Activated CD8-positive, alpha-beta memory T cell treated with anti-CD3 and anti-CD28 coated beads for 4 hours (primary cell): ENCODE results near the gene ADCY1.

Source experiments
- DNase-seq, 2 donors: peaks; one replicate each; pipeline ENCODE4 v3.0.0-alpha.2; 2020; ENCODE audit warnings: low read depth in 2 of 2

The ADCY1 gene

DNA sequence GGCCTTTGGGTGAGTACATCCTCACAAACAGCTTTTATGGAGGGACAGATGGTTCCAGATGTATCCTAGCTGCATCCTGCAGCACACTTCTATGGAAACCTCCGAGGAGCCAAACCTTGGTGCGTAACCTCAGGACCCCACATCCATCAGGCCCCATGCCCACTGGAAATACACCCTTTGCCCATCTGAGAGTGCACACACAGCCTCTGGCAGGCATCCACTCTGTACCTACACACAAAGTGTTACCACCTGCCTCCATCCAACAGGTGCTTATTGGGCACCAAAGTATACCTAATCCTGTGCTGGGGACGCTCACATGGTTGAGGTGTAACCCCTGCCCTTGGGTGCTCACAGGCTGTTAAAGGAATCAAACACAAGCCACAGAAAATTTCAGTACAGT is 117.9 kb downstream of the ADCY1 start:
- no peak for DNase-seq

DNA sequence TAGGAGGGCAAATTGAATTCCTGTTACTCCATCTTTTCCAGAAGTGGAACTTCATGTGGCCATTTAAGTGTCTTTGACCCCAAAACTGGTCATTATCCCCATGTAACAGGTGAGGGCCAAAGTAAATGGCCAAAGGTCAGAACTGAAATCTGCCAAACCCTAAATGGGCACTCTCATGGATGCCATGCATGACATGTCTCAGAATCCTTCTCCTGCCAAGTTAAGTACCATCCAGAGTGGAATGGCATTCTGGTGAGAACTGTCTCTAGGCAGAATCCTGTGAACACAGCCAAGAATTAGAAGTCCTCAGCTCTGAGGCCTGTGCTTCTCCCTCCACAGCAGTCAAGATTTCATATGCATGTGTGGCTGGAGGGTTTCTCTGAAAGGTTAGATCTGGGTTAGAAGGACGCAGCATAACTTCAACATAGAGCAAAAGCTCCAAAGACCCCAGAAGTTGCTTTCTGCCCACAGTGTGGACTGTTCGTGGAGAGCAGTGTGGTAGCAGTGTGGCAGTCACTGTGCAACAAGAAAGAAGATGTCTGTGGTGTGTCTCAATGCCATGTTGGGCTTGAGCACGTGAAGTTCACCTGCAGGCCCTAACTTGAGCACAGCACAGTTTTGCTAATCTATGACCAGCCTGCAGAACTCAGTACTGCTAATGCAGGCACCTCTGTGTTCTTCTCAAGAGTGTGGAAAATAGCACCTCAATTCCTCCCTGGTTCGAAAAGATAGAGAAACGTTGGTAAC is 121.3 kb downstream of the ADCY1 start:
- DNase-seq = no peak

DNA sequence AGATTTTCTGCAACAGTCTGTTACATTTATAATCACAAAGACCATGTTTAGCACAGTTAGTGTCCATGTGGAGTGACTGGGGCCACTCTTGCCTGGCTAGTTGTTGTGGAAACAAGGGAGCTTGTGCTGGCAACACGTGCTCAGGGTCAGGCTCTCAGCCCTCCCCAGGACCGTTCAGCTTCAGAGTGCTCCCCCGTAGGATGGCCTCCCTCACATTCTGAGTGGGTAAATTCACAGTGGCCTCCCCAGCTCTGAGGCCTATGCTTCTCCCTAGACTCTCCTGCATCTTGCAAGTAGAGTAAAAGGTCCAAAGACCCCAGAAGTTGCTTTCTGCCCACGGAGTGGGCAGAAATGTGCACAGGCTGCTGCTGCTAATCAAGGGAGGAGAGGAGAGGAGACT is 122.3 kb downstream of the ADCY1 start:
- DNase-seq = no peak

DNA sequence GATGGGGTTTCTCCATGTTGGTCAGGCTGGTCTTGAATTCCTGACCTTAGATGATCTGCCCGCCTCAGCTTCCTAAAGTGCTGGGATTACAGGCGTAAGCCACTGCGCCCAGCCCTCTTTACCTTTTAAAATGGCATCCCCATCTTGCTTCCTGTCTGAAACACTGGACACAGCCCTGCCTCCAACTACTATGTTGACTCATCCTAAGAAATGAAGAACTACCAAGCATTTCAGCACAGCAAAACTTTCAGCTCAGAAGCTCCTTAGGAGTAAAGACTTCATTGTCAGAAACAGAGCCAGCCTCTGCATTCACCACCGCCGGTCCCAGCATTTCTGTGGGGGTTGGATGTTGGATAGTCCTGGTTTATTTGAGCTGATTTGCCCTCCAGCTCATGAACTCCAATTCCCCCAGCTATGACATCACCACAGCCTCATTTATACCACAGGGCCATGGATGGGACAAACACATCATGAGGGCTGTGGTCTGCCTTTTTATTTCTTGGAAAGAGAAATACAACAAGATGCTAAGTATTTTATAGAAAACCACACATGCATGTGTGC is 123.5 kb downstream of the ADCY1 start:
- no peak for DNase-seq

DNA sequence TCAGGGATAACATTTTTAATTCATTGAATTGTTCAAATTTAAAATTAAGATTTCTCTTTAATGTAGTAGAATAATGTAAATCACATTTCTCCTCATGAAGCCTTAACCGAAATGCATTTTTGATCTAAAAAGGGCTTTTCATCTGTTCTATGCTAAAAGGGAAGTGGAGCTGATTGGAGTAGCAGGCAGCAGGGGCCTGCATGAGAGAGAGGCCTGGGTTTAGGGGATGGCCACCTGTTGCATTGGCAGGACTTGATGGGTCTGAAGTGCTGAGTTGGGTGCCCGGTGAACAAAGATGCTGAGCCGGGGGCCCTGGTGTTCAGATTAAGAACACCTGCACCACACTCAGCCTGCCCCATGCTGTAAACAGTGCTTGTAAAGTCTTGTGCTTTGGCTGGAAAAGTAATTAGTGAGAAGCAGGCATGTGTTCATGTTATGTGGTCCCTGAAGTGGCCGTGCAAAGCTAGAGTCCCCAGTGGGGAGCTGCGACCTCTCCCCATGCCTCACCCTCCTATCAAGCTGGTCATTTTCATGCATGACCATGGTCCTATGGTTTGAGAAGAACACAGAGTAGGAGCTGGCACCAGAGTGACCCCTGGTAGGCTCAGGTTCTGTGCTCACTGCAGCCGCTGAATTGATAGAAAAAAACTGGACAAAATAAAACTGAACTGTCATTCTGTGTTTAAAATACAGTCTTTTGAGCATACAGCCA is 124.3 kb downstream of the ADCY1 start:
- DNase-seq = no peak

- no peak for DNase-seq
These were observed 124.8 kb downstream of the ADCY1 start for GRCh38 chr7:45699015-45699309.

DNA sequence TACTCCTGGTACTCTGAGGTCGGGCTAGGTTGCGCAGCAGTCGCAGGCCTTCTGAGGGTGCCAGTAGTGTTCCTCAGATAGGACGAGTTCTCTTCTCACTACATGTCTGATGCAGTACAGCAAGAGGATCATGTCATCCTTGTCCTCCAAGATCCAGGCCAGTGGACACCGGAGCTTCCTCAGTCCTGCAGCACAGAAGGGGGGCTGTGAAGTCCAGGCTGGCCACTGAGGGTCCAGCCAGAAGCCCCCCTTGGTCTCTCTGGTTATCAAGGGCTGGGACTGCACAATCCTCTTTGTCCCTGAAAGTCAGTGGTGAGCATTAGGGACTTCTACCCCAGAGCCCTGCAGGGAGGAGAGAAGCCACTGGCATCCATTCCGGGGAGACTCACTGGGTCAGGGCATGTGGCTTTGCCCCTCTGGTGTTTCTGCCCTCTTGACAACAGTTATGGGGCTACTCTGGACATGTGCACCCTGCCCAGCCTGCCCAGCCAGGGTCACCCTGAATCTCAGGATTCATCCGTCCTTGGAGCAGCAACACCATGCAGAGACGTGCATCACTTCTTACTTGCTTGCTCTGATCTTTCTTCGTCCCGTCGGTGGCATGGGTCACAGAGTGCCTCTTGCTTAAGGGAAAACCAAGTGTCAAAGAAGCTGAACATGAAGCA is 125.7 kb downstream of the ADCY1 start:
- DNase-seq = no peak

DNA sequence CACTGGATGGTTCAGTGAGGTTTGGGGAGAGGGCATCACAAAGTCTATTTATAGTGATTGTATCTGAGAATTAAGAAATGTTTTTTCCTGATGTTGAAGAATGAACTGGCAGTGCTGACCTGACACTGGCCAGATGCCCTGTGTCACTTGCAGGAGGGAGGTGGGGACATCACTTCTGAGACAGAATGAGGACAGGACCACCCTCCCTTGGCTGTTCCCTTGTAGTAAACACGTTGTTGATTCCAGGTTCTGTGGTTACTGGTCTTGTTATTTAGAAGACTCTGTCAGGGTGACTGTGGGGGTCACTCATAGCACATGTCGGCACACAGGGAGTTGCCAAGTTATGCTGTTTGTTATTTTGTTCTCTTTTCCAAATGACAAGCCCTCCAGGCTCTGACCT is 126.4 kb downstream of the ADCY1 start:
- no peak for DNase-seq

DNA sequence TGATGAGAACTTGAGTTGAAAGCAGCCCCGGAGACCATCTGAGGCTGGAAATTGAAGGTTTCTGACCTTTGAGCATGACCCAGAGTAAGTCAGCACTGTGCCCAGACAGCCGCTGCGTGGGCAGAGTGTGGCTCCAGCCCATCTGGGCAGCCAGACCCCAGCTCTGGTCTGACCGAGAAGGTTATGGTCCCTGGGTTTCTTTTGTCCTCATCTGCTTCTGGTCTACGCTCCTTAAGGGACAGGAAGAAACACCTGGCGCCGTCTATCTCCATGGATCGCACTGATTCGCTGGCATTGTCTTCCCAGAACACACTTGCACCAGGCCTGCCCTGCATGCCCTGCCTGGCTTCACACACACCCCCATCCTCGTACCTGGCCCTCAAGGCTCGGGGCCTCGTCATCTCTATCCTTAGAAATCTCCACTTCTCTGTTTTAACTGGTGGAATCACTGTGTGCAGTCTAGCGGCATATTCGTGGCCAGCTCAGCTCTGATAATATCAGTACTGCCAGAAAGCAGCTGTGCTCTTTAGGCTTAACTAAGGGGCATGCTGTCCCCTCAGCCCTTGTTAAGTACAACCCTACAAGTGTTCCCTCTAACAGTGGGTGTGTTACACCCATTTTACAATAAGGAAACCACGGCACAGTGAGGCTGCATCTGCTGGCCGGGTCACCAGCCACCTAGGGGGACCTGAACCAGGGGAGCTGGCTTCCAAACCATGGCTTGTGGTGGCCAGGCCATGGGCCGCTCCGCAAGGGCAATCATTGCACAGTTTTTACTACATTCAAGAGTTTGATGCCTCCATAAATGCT is 127.7 kb downstream of the ADCY1 start:
- DNase-seq = no peak

- no peak for DNase-seq
These were observed 128.6 kb downstream of the ADCY1 start for GRCh38 chr7:45702751-45703150.

DNA sequence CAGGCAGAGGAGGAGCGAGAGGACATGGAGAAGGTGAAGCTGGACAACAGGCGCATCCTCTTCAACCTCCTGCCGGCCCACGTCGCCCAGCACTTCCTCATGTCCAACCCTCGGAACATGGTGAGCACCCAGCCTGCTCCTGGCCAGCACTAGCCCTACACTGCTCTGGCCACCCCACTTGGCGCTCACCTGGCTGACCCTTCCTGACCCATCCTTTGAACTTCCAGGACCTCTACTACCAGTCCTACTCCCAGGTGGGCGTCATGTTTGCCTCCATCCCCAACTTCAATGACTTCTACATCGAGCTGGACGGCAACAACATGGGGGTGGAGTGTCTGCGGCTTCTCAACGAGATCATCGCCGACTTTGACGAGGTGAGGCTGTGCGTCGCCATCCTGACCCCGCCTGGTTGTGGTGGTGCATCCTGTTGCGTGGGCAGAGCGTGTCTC is 129.2 kb downstream of the ADCY1 start:
- DNase-seq = no peak

- no peak for DNase-seq
These were observed 129.9 kb downstream of the ADCY1 start for GRCh38 chr7:45703911-45704682.

- no peak for DNase-seq
These were observed 130.5 kb downstream of the ADCY1 start for GRCh38 chr7:45704683-45705016.

DNA sequence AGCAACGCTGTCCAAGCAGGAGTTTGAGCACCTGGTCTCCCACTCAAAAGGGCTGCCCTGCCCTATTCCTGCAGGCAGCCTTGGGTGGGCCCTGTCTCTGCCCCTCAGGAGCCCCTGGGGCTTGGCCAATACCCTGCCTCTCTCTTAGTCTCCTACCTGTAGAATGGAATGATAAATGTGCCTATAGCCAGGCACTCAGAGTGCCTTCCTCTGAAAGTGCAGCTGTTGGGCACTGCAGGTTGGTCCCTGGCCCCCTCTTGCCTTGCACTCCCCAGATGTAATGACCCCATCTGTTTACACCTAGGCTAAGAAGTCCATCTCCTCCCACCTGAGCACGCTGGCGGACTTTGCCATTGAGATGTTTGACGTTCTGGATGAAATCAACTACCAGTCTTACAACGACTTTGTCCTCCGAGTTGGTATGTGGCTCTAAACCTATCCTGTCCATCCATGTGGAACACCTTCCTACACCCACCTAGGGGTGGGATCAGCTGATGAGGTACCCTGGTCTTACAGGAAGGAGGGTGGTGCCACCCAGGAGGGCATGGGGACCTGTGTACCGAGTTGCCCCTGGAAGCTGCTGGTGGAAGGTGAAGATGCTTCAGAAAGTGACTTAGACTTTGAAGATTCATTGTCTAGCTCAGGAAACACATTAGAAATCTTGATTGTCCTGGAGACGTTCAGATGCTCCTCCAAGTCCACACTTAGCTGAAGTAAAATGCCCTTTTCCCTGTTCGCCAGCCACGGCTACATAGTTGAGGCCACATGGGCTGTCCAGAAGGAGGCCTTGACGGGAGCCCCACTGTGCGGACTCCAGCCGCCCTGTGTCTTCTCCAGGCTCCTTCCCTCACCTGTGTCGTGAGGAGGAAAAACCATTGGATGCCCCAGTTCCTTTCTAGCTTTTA is 134.1 kb downstream of the ADCY1 start:
- no peak for DNase-seq

- DNase-seq = no peak
These were observed 135.2 kb downstream of the ADCY1 start for GRCh38 chr7:45709168-45710042.

DNA sequence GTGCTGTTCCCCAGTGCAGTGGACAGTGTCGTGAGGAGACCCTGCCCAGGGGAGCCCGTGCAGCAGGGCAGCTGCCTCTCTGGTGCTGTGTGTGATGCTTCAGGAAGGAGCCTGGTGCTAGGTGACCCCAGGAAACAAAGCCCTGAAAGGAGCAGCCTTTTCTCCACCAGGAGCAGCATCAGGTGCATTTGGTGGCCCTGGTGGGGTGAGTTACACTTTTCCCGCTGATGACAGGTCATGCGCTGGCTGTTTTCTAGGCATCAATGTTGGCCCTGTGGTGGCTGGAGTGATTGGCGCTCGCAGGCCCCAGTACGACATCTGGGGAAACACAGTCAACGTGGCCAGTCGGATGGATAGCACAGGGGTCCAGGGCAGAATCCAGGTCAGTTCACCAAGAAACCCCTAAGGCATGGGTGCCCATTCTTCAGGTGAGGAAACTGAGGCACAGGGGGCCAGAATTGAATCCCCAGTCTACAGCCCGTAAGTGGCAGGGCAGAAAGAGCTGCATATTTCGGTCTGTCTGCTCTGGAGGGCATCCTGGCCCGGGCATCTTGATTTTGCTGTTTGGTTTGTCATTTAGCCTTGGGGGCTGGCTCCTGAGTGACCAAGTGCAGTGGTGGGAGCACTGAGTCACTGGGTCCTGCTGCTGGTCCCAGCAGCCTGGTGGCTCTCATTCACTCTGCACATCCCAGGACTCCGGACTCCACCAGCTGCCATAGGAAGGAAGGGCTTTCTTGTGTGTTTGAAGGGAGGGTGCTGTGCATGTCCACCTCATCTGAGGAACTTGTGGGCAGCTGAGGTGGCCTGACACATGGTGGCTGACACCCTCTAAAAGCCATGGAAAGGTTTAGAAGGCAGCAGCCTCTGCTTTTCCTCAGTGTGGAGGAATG is 136.3 kb downstream of the ADCY1 start:
- no peak for DNase-seq

DNA sequence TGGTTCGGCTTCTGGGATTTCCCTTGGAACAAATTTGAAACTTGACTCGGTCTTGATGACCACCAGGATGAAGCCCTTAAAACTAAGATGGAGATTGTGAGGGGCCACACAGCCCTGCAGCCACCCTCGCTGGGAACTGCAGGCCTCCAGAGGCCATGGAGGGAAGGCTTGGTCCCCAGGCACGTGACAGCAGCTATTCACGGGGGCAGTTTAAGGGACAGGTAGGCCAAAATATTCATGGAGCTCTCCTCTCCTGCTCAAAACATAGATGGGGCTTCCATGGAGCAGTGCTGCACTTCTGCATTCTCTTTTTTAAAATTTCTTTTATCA is 137.0 kb downstream of the ADCY1 start:
- no peak for DNase-seq

DNA sequence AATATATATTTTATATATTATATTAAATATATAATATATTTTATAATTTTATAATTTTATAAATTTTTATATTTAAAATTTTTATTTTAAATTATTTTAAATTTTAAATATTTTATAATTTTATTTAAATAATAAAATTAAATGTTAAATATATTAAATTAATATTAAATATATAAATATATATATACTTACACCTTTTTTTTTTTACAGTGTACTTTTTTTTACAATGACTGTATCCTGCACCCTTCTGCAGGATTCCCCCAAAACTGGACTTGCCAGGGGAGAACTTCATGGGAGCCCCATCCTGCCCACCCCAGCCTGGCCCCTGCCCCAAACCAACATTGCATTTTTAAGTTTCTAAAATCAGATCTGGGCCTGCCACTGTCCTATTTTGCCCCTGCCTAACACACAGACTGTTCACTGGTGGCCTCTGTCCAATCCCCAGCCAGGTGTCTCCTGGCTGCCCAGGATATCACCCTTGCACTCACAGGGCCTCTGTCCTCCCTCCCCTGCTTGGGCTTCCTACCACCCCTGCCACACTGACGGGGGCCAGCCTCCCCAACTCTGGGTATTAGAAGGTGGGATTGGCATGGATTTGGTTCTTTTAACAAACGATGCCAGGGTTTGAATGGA is 138.0 kb downstream of the ADCY1 start:
- no peak for DNase-seq
